ENCODE data around the gene ATP2C2. TPM values are rescaled to one million over a fixed set of nuclear protein-coding genes. Genes with fewer than 3 reads are reported as not detected.

Gene ATP2C2, protein sequence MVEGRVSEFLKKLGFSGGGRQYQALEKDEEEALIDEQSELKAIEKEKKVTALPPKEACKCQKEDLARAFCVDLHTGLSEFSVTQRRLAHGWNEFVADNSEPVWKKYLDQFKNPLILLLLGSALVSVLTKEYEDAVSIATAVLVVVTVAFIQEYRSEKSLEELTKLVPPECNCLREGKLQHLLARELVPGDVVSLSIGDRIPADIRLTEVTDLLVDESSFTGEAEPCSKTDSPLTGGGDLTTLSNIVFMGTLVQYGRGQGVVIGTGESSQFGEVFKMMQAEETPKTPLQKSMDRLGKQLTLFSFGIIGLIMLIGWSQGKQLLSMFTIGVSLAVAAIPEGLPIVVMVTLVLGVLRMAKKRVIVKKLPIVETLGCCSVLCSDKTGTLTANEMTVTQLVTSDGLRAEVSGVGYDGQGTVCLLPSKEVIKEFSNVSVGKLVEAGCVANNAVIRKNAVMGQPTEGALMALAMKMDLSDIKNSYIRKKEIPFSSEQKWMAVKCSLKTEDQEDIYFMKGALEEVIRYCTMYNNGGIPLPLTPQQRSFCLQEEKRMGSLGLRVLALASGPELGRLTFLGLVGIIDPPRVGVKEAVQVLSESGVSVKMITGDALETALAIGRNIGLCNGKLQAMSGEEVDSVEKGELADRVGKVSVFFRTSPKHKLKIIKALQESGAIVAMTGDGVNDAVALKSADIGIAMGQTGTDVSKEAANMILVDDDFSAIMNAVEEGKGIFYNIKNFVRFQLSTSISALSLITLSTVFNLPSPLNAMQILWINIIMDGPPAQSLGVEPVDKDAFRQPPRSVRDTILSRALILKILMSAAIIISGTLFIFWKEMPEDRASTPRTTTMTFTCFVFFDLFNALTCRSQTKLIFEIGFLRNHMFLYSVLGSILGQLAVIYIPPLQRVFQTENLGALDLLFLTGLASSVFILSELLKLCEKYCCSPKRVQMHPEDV
- total RNA-seq, result not detected

DNA sequence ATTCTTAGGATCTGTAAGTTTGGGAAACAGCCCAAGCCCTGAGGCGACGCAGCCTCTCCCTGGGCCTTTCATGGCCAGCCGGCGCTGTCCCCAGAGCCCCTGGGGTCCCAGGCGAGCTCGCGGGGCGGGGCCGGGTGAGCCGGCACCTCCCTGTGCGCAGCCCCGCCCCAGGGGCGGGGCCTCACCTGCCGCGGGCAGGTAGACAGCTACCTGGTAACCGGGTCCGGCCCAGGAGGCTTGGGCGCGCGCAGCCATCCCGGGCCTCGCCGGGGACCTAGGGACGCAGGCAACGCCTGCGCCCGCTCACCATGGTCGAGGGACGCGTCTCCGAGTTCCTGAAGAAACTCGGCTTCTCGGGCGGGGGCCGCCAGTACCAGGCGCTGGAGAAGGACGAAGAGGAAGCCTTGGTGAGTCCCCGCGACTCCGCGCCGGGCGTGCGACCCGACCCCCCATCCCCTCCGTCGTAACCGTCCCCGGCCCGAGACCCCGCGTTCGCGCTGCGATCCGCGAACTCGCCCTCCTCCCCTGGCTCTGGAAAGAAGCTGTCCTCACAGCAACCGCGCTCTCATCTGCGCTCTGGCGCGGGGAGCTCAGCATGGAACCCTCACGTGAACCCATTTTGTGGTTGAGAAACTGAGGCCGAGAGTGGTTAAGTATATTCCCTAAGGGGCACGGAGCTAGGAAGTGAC, at the start of gene ATP2C2:
TSS of gene ATP2C2 (plus strand) at position 231 of the 689 bp plus-strand sequence. CDS start at position 309, 78 bp downstream.
- no peak for DNase-seq (ENCODE audit: low spot score)
- H3K9me3 Mint-ChIP-seq, result no peaks in the 10 kb centered on the region
- ATAC-seq, result peak in 1 of 2 donors; percentile 25

DNA sequence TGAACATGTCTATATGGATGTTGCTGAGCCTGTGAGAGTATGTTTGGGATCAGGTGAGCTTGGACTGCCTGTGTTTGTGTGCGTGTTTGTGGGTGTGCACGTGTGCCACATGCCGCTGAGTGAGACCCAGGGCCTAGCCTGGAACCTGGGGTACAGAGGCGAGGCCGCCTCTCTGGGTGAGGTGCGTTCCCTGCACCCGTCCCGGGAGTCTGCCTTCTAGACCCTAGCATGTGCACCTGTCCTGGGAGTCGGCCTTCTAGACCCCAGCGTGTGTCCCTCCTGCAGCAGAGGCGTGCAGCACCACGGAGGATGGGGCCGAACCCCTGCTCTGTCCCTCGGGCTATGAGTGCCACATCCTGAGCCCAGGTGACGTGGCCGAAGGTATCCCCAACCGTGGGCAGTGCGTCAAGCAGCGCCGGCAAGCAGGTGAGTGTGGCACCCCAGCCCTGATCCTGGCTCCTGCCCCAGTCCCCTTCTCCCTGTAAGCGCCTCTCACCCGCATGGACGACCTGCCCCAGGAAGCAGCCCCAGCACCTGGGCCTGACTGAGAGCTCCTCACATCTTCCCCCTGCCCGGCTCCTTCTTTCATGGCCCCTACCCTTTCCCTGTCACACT, 49.1 kb upstream of the ATP2C2 start:
- Mint-ChIP-seq H3K9me3 (no peaks in the 10 kb centered on the region), H3K27ac (no peak overlapping the region), H3K4me1 (ENCODE audit: low read depth in 2 of 2) (no peaks in the 10 kb centered on the region), H3K27me3 (peaks cover 9% of the 10 kb centered on the region in 2 donors), H3K4me3 (no peak overlapping the region), H3K36me3 (no peaks in the 10 kb centered on the region)
- DNase-seq (ENCODE audit: low spot score) (no peak), ATAC-seq (peak; percentile 29 to 50)

More for the DNA sequence above, at the start of gene ATP2C2:
- no peaks in the 10 kb centered on the region for H3K36me3 Mint-ChIP-seq
- no peak within 1 kb of the TSS for H3K4me3 Mint-ChIP-seq
- no peak within 1 kb of the TSS for H3K27ac Mint-ChIP-seq
- peaks cover 0 to 4% of the 10 kb centered on the region in 2 donors for H3K4me1 Mint-ChIP-seq (ENCODE audit: low read depth in 2 of 2)
- H3K27me3 Mint-ChIP-seq, result peaks cover 33 to 44% of the 10 kb centered on the region in 2 donors

DNA sequence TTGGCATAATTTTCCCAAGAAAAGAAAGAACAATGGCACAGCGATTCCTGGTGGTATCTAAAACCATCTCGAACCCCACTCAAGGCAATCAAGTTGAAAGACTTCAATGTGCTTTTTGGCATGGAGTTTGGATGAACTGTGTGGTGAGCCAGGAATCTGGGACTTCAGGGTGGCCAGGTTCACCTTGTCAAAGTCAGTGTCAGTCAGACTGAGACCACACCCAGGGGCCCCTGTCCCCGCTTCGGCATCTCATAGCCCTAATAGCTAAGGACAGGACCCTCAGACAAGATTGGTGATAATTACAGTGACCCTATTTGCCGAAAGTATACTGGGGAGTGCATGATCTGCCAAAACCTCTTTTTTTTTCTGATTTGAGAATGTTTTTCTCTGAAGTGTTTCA, 47.8 kb upstream of the ATP2C2 start:
- DNase-seq (ENCODE audit: low spot score) (no peak), ATAC-seq (no peak)

DNA sequence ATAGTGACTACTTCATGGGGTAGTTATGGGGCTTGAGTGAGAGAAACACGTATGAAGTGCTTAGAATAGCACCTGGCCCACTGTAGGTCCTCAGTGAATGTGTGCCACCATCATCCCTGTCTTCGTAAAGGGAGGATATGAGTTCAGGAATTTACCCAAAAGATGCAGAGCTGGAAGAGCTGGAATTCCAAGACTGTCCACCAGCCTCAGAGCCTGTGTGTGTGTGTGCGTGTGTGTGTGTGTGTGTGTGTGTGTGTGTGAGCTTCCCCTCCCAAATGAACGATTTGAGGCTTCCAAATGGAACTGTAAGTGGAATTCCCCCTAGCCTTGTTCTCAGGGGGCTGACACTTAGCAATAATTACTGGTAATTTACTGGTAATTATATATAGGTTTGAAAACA, 46.4 kb upstream of the ATP2C2 start:
- Mint-ChIP-seq H3K36me3 (no peaks in the 10 kb centered on the region), H3K4me3 (no peak overlapping the region), H3K27ac (no peak overlapping the region), H3K9me3 (no peaks in the 10 kb centered on the region), H3K27me3 (no peaks in the 10 kb centered on the region), H3K4me1 (ENCODE audit: low read depth in 2 of 2) (no peaks in the 10 kb centered on the region)
- DNase-seq (ENCODE audit: low spot score) (no peak), ATAC-seq (no peak)

More for the DNA sequence above, 47.8 kb upstream of the ATP2C2 start:
- Mint-ChIP-seq H3K36me3 (no peaks in the 10 kb centered on the region), H3K9me3 (no peaks in the 10 kb centered on the region), H3K4me3 (no peak overlapping the region), H3K4me1 (ENCODE audit: low read depth in 2 of 2) (no peaks in the 10 kb centered on the region), H3K27ac (no peak overlapping the region), H3K27me3 (peaks cover 4 to 5% of the 10 kb centered on the region in 2 donors)

DNA sequence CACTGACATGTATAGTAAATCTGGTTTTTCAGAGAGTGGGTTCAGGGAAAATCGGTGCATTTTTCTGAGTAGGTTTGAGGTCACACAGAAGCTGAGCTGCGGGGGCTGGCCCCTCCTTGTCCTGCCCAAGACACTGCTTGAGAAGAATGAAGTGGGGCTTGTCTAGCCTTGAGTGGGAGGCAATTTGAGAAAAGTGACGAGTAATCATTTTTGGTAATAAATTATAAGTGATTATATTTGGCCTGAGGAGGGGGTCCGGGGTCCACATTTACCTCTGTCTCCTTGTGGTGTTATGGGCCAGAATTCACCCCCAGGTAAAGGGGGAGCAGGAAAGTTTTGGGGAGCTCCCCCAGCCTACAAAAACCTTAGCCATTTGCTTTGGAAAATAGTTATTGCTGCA, 45.6 kb upstream of the ATP2C2 start:
- H3K36me3 Mint-ChIP-seq, result no peaks in the 10 kb centered on the region
- DNase-seq (ENCODE audit: low spot score) (no peak), ATAC-seq (no peak)
- no peak overlapping the region for H3K4me3 Mint-ChIP-seq
- no peak overlapping the region for H3K27ac Mint-ChIP-seq
- no peaks in the 10 kb centered on the region for H3K27me3 Mint-ChIP-seq
- H3K9me3 Mint-ChIP-seq, result no peaks in the 10 kb centered on the region
- no peaks in the 10 kb centered on the region for H3K4me1 Mint-ChIP-seq (ENCODE audit: low read depth in 2 of 2)

DNA sequence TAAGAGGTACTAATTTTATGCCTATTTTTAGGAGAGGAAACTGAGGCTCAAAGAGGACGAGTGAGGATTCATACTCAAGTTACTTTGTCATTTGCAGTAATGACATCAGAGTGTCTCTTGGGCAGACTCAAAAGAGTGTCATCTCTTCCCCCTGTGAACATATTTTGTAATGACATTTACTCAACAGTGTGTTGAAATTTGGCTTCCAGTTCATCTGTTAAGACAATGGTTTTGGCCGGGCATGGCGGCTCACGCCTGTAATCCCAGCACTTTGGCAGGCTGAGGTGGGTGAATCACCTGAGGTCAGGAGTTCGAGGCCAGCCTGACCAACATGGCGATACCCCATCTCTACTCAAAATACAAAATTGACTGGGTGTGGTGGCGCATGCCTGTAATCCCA, 44.7 kb upstream of the ATP2C2 start:
- Mint-ChIP-seq H3K4me3 (no peak overlapping the region), H3K27me3 (no peaks in the 10 kb centered on the region), H3K36me3 (no peaks in the 10 kb centered on the region), H3K27ac (no peak overlapping the region), H3K9me3 (no peaks in the 10 kb centered on the region), H3K4me1 (ENCODE audit: low read depth in 2 of 2) (no peaks in the 10 kb centered on the region)
- ATAC-seq (no peak), DNase-seq (ENCODE audit: low spot score) (no peak)

DNA sequence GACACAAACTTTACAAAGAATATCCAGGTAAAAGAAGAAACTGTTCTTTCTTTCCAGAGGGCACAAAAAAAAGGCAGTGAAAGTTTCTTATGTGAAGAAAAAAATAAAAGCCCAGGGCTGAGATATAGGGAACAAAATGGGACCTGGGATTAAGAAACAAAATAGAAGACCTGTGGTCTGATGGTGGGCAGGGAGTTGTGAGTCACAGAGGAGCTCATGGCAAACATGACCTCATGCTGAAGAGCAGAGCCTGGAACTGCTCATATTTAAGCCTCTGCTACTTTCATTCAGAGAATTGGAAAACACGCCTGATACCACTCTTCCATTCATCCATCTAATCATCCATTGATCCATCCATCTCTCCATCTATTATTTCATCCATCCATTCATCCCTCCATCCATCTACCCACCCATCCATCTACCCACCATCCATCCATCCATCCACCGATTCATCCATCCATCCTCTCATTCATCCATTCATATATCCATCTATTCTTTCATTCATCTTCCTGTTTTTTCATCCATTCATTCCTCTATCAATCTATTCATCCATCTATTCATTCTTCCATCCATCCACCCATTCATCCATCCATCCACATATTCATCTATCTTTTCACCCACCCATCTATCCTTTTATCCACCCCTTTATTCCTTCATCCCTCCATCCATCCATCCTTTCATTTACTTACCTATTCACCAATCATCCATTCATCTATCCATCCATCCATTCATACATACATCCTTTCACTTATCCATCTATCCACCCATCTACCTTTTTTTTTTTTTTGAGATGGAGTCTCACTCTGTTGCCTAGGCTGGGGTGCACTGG, 43.7 kb upstream of the ATP2C2 start:
- no peak for ATAC-seq
- H3K36me3 Mint-ChIP-seq, result no peaks in the 10 kb centered on the region
- H3K9me3 Mint-ChIP-seq, result no peaks in the 10 kb centered on the region

DNA sequence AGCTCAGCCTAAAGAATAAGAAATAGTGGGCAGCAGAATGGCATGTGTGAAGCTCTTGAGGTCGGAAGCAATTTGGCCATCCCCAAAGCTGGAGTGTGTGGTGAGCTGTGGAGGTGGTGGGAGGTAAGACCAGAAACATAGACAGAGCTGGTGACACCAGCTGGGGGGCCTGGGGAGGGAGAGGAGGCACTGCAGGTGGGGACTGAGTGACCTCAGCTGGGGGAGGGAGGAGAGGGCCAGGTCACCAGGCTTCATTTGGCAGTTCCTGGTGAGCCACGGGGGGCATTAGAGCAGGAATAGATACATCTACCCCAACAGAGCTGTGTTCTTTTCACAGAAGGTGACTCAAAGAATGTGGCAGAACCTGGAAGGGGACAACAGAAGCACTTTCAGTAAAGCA, 41.8 kb upstream of the ATP2C2 start:
- ATAC-seq (no peak), DNase-seq (ENCODE audit: low spot score) (no peak)
- Mint-ChIP-seq H3K36me3 (no peaks in the 10 kb centered on the region), H3K9me3 (no peaks in the 10 kb centered on the region), H3K4me3 (no peak overlapping the region), H3K27me3 (no peaks in the 10 kb centered on the region), H3K27ac (no peak overlapping the region), H3K4me1 (ENCODE audit: low read depth in 2 of 2) (no peaks in the 10 kb centered on the region)

More for the DNA sequence above, 43.7 kb upstream of the ATP2C2 start:
- H3K4me3 Mint-ChIP-seq, result no peak overlapping the region
- no peaks in the 10 kb centered on the region for H3K27me3 Mint-ChIP-seq
- H3K27ac Mint-ChIP-seq, result no peak overlapping the region
- DNase-seq (ENCODE audit: low spot score), result no peak
- no peaks in the 10 kb centered on the region for H3K4me1 Mint-ChIP-seq (ENCODE audit: low read depth in 2 of 2)

DNA sequence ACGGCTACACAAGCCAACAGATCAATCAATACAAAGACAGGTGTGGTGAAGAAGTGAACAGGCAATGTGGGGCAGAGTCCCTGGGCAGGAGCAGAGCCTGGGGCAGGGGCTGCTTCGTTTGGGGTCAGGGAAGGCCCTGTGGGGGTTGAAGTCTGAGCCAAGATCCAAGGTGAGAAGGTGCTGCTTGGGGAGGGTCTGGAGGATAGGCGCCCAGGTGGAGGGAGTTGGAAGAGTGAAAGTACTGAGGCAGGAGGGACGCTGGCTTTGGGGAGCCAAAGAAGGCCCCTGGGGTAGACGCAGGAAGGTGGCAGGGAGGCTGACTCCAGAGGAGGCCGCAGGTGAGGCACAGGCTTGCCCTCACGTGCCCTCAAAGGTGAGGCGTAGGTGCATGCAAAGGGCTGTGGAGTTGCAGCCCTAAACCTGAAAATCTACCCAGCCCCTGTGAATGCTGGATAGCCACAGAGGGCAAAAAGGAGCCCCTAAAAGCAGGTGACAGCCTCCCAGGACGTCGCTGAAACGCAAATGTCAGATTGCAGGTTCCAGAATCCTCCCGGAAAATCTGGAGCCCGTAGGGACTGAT, 40.3 kb upstream of the ATP2C2 start:
- Mint-ChIP-seq H3K36me3 (no peaks in the 10 kb centered on the region), H3K4me3 (no peak overlapping the region), H3K27me3 (no peaks in the 10 kb centered on the region), H3K9me3 (no peaks in the 10 kb centered on the region), H3K4me1 (ENCODE audit: low read depth in 2 of 2) (no peaks in the 10 kb centered on the region), H3K27ac (no peak overlapping the region)
- no peak for ATAC-seq
- DNase-seq (ENCODE audit: low spot score), result no peak

DNA sequence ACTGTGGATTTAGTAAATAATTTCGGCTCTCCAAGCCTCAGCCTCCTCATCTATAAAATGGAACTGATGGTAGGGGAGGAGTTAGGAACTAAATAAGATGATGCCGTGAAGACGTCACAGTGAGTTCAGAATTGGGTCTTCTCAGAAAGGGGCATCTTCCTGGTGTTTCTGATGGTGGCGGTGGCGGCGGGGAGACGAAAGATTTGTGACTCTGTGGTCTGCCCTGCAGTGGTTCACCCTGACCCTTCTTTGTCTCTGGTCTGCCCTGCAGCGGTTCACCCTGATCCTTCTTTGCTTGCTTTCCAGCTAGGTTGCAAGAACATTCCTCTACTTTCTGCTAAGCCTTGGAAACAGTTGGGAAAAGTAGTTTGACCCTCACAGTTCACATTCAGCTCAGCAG, 39.3 kb upstream of the ATP2C2 start:
- Mint-ChIP-seq H3K4me1 (ENCODE audit: low read depth in 2 of 2) (no peaks in the 10 kb centered on the region), H3K27ac (no peak overlapping the region), H3K36me3 (no peaks in the 10 kb centered on the region), H3K4me3 (no peak overlapping the region), H3K9me3 (no peaks in the 10 kb centered on the region), H3K27me3 (peaks cover 0 to 2% of the 10 kb centered on the region in 2 donors)
- no peak for ATAC-seq
- DNase-seq (ENCODE audit: low spot score), result no peak

DNA sequence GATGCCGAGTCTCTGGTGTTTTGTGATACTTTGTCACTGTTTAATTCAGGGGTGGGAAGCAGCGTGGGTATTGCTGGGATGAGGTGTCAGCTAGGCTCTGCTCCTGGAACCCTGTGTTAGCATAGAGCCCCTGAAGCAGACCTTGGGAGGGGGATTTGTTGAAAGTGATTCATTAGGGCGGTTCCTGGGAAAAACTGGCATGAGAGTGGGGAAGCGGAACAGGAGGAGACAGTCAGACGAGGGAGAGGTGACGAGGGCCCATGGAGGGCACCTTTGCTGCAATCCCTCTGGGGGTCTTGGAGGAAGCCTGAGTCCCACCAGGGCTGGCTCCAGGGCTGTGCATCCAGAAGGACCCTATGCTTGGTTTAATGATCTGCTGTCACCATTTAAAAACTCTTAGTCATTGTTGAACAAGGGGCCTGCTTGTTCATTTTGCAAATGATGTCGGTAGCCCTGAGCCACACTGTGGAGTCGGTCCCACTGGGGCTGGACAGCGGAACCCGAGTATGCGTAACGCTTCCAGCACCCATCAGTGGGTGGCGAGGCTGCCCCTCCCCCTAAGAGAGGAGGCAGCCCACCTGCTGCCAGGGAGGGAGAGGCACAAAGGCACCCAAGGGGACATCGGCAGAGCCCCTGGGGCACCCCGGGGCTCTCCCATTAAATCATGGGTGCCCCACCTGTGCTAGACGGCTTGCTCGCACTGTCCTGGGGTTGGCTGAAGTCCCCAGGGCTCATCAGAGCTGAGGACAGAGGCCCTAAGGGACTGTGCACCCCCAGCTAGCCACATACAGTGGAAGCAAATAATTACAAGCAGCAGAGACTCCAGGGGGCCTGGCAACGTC, 38.3 kb upstream of the ATP2C2 start:
- Mint-ChIP-seq H3K27me3 (peaks cover 2 to 3% of the 10 kb centered on the region in 2 donors), H3K4me1 (ENCODE audit: low read depth in 2 of 2) (no peaks in the 10 kb centered on the region), H3K36me3 (peaks cover under 1% of the 10 kb centered on the region), H3K4me3 (no peak overlapping the region), H3K9me3 (no peaks in the 10 kb centered on the region), H3K27ac (no peak overlapping the region)
- ATAC-seq, result no peak
- no peak for DNase-seq (ENCODE audit: low spot score)

DNA sequence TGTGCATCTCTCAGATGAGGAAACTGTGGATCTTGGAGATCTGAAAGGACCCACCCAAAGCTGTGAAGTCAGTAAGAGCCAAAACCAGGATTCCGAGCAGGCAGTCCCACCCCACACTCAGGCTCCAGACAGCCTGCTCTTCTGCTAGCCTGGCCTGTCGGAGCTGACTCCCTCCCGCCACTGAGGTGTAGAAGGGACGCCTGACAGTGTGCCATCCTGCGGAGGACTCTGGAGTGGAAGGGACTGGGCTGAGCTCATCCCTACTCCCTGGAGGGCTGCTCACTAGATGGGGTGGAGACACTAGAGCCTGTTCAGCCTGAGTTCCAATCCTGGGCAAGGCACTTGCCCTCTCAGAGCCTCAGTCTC, 37.7 kb upstream of the ATP2C2 start:
- H3K4me1 Mint-ChIP-seq (ENCODE audit: low read depth in 2 of 2), result no peaks in the 10 kb centered on the region
- H3K9me3 Mint-ChIP-seq, result no peaks in the 10 kb centered on the region
- peaks cover 2 to 9% of the 10 kb centered on the region in 2 donors for H3K27me3 Mint-ChIP-seq
- no peak overlapping the region for H3K4me3 Mint-ChIP-seq
- no peak overlapping the region for H3K27ac Mint-ChIP-seq
- H3K36me3 Mint-ChIP-seq, result peaks cover 6% of the 10 kb centered on the region
- no peak for DNase-seq (ENCODE audit: low spot score)
- no peak for ATAC-seq
